ENCODE data around the gene TMEM140. TPM values are rescaled to one million over a fixed set of nuclear protein-coding genes. Genes with fewer than 3 reads are reported as not detected.
A peak's percentile ranks its signal among the peaks of the same experiment; 100 is the strongest.

Gene TMEM140
- total and polyA plus RNA-seq, 9 of the 15 experiments (the other 6 are each of a cell fraction or from before 2014, with no cell fraction given), result 0.03 to 0.82 (median 0.23) TPM

GRCh38 chr7:135160858-135161653 is 13.2 kb downstream of the TMEM140 start (continued):
- peak; percentile 36; the same call in 1 of the 2 replicates for TF ChIP-seq GATA2 (CRISPR knock-in tag; IDR thresholded peaks at IDR 0.05)
- peak; percentile 99 for TF ChIP-seq SPI1 (IDR thresholded peaks at IDR 0.05; ENCODE audit: borderline replicate concordance, low read depth, low read length)
- no peak for TF ChIP-seq NUFIP1 (IDR thresholded peaks at IDR 0.05; ENCODE audit: partially characterized antibody)
- TF ChIP-seq ATF1 (CRISPR knock-in tag; IDR thresholded peaks at IDR 0.05), result no peak
- no peak; the same call in 1 of the 2 replicates for TF ChIP-seq ATF1 (tag; IDR thresholded peaks at IDR 0.05)
- no peak for TF ChIP-seq FOXA1 (IDR thresholded peaks at IDR 0.05; ENCODE audit: borderline replicate concordance)
- no peak for TF ChIP-seq RBM34 (IDR thresholded peaks at IDR 0.05; ENCODE audit: borderline replicate concordance, insufficient read depth, low read length)
- TF ChIP-seq KAT2B (IDR thresholded peaks at IDR 0.05; ENCODE audit: low read depth, low read length), result no peak
- peak; percentile 35; the same call in 1 of the 2 replicates for TF ChIP-seq LEF1 (IDR thresholded peaks at IDR 0.05)
- TF ChIP-seq ZBTB2 (IDR thresholded peaks at IDR 0.05), result no peak
- no peak for TF ChIP-seq NFYB (IDR thresholded peaks at IDR 0.05; ENCODE audit: extremely low read depth, insufficient read length)
- TF ChIP-seq ZBED1 (IDR thresholded peaks at IDR 0.05), result no peak
- no peak for TF ChIP-seq MEIS2 (IDR thresholded peaks at IDR 0.05; ENCODE audit: partially characterized antibody)
- no peak for TF ChIP-seq TFAM (CRISPR knock-in tag; conservative IDR thresholded peaks at IDR 0.05)
- 0 out of 2 replicates have a peak, but pooled peaks have one; percentile 51 for TF ChIP-seq MAX (CRISPR knock-in tag; IDR thresholded peaks at IDR 0.05)
- TF ChIP-seq PHF21A (IDR thresholded peaks at IDR 0.05; ENCODE audit: borderline replicate concordance, low read depth), result no peak
- peak; percentile 99 for TF ChIP-seq SMAD4 (CRISPR knock-in tag; conservative IDR thresholded peaks at IDR 0.05)
- no peak for TF ChIP-seq RHOXF2B (CRISPR knock-in tag; conservative IDR thresholded peaks at IDR 0.05)
- no peak for TF ChIP-seq TOE1 (IDR thresholded peaks at IDR 0.05; ENCODE audit: borderline replicate concordance)
- no peak for TF ChIP-seq TOE1 (CRISPR knock-in tag; IDR thresholded peaks at IDR 0.05; ENCODE audit: borderline replicate concordance, low read depth)
- TF ChIP-seq KHSRP (IDR thresholded peaks at IDR 0.05), result no peak
- no peak for TF ChIP-seq YBX1 (IDR thresholded peaks at IDR 0.05)
- no peak for TF ChIP-seq NKRF (IDR thresholded peaks at IDR 0.05; ENCODE audit: borderline replicate concordance)
- no peak for TF ChIP-seq ZNF134 (CRISPR knock-in tag; conservative IDR thresholded peaks at IDR 0.05)
- TF ChIP-seq ATF4 (CRISPR knock-in tag; IDR thresholded peaks at IDR 0.05), result peak; percentile 99
- TF ChIP-seq MTA2 (IDR thresholded peaks at IDR 0.05; ENCODE audit: low read depth), result no peak
- no peak for TF ChIP-seq RBM22 (IDR thresholded peaks at IDR 0.05; ENCODE audit: low read depth, low read length, poor library complexity, severe bottlenecking)
- TF ChIP-seq LCOR (CRISPR knock-in tag; IDR thresholded peaks at IDR 0.05), result 0 out of 2 replicates have a peak, but pooled peaks have one; percentile 52

All from K562 (cell line).